SK-N-SH treated with all-trans-retinoic acid at 6 μM for 48 hours (cell line): ENCODE results near the gene DHRS12.

Experiments used
- ATAC-seq: fragments of 200-7000 bp; cut with Tn5 transposase; 3 replicates; pipeline ENCODE4 v1.9.1; 2020; ENCODE audit warnings: mild to moderate bottlenecking, moderate library complexity
- ARNTL ChIP-seq: fragments of 450-650 bp; formaldehyde crosslinking; IDR thresholded peaks from 2 replicates; pipeline ENCODE4 v1.5.0; 2020; ENCODE audit warnings: low read depth, mild to moderate bottlenecking, moderate library complexity, borderline replicate concordance
- BACH2 ChIP-seq: fragments of 250-450 bp; sonication (Bioruptor Pico); IDR thresholded peaks from 2 replicates; pipeline ENCODE4 v1.9.0; 2021; ENCODE audit warnings: mild to moderate bottlenecking, borderline replicate concordance
- CSDC2 ChIP-seq: fragments of 250-450 bp; sonication (Bioruptor Pico); IDR thresholded peaks from 2 replicates; pipeline ENCODE4 v1.5.0; 2020; ENCODE audit warnings: mild to moderate bottlenecking, moderate library complexity
- ESRRG ChIP-seq: fragments of 250-450 bp; sonication (Bioruptor Pico); IDR thresholded peaks from 2 replicates; pipeline ENCODE4 v1.6.1; 2021; ENCODE audit warnings: mild to moderate bottlenecking
- GLIS3 ChIP-seq: fragments of 250-450 bp; sonication (Bioruptor Pico); IDR thresholded peaks from 2 replicates; pipeline ENCODE4 v1.5.0; 2020; ENCODE audit warnings: mild to moderate bottlenecking, moderate library complexity
- ISL1 ChIP-seq: fragments of 250-450 bp; sonication (Bioruptor Pico); IDR thresholded peaks from 2 replicates; pipeline ENCODE4 v2.1.2; 2022; ENCODE audit warnings: mild to moderate bottlenecking, moderate library complexity
- OSR1 ChIP-seq: fragments of 250-450 bp; sonication (Bioruptor Pico); IDR thresholded peaks from 2 replicates; pipeline ENCODE4 v1.8.0; 2022; ENCODE audit warnings: moderate library complexity, mild to moderate bottlenecking, inconsistent platforms
- PPARA ChIP-seq: fragments of 250-450 bp; sonication (Bioruptor Pico); IDR thresholded peaks from 2 replicates; pipeline ENCODE4 v1.5.0; 2020; ENCODE audit warnings: mild to moderate bottlenecking, borderline replicate concordance
- RARB ChIP-seq: fragments of 250-450 bp; sonication (Bioruptor Pico); IDR thresholded peaks from 2 replicates; pipeline ENCODE4 v1.8.0; 2021; ENCODE audit warnings: mild to moderate bottlenecking, moderate library complexity
- SNAI2 ChIP-seq: fragments of 250-450 bp; sonication (Bioruptor Pico); IDR thresholded peaks from 2 replicates; pipeline ENCODE4 v1.5.0; 2020; ENCODE audit warnings: mild to moderate bottlenecking, moderate library complexity
- TCF4 ChIP-seq: fragments of 250-450 bp; sonication (Bioruptor Pico); IDR thresholded peaks from 2 replicates; pipeline ENCODE4 v1.8.0; 2021; ENCODE audit warnings: mild to moderate bottlenecking, moderate library complexity, borderline replicate concordance
- TOX ChIP-seq: fragments of 250-450 bp; sonication (Bioruptor Pico); IDR thresholded peaks from 2 replicates; pipeline ENCODE4 v1.8.0; 2021; ENCODE audit warnings: mild to moderate bottlenecking, moderate library complexity, borderline replicate concordance
- ZC3H10 ChIP-seq: fragments of 250-450 bp; sonication (Bioruptor Pico); IDR thresholded peaks from 2 replicates; pipeline ENCODE4 v1.5.1; 2021; ENCODE audit warnings: mild to moderate bottlenecking, moderate library complexity
- ZFP3 ChIP-seq: fragments of 250-450 bp; sonication (Bioruptor Pico); IDR thresholded peaks from 2 replicates; pipeline ENCODE4 v1.5.0; 2020; ENCODE audit warnings: mild to moderate bottlenecking, moderate library complexity
- ZFP30 ChIP-seq: fragments of 450-650 bp; formaldehyde crosslinking; IDR thresholded peaks from 2 replicates; pipeline ENCODE4 v1.5.0; 2022; ENCODE audit warnings: mild to moderate bottlenecking, moderate library complexity
- ZNF565 ChIP-seq: fragments of 450-650 bp; formaldehyde crosslinking; conservative IDR thresholded peaks from 2 replicates; pipeline ENCODE4 v1.5.0; 2020; ENCODE audit warnings: low read depth, mild to moderate bottlenecking, moderate library complexity
- ZNF70 ChIP-seq: fragments of 450-650 bp; formaldehyde crosslinking; IDR thresholded peaks from 2 replicates; pipeline ENCODE4 v1.5.0; 2020; ENCODE audit warnings: mild to moderate bottlenecking, moderate library complexity
- ZNF8 ChIP-seq: fragments of 450-650 bp; formaldehyde crosslinking; IDR thresholded peaks from 2 replicates; pipeline ENCODE4 v1.5.0; 2020; ENCODE audit warnings: mild to moderate bottlenecking, moderate library complexity
- TF ChIP-seq, protein P1 (sequence below): fragments of 250-450 bp; sonication (Bioruptor Pico); IDR thresholded peaks from 2 replicates; pipeline ENCODE4 v1.5.1; 2020; ENCODE audit warnings: low read depth, mild to moderate bottlenecking, moderate library complexity
- TF ChIP-seq, protein P2 (sequence below): fragments of 250-450 bp; sonication (Bioruptor Pico); IDR thresholded peaks from 2 replicates; pipeline ENCODE4 v1.5.1; 2021; ENCODE audit warnings: mild to moderate bottlenecking, moderate library complexity
- TF ChIP-seq, protein P3 (sequence below): fragments of 250-450 bp; sonication (Bioruptor Pico); IDR thresholded peaks from 2 replicates; pipeline ENCODE4 v1.8.0; 2020; ENCODE audit warnings: mild to moderate bottlenecking, moderate library complexity, borderline replicate concordance

The DHRS12 gene

DNA sequence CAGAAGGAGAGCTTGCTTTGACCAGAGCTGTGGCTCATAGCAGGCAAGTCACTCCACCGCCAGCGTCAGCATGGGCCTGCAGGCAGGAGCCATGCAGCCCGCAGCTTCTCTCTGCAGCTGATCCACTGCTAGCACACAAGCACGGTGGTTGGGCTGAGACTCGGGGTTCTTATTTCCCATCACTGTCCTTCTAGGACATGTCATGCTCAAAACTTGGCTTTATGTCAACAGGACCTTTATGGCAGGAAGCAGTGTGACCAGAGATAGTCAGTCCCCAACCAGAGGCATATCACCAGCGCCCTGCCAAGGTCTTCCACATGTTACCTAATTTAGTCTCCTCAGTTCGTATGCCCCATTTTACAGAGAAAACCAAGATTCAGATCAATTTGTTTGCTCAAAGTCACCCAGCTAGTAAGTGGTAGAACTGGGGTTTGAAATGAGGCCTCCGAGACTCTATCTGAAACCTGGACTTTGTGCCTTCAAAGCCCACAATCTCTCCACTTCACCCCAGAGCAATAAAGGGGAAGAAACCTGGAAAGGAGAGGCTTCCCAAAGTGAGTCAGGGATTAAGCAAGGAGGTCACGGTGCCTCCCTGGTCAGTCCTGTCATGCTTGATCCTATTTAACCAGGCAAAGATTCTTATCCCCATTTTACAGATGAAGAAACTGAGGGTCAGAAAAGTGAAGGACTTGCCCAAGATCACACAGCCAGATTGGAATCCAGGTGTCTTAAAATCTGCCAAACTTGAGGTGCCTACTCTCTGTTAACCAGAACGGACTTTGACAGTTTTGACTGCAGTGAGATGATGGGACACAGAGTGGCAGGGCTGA, 36.0 kb upstream of the DHRS12 start:
- no peak for TF ChIP-seq GLIS3
- no peak for TF ChIP-seq BACH2 (CRISPR knock-in tag)
- no peak for TF ChIP-seq ZNF565
- no peak for TF ChIP-seq TCF4 (CRISPR knock-in tag)
- no peak for TF ChIP-seq CSDC2 (CRISPR knock-in tag)
- no peak for TF ChIP-seq ZNF70
- TF ChIP-seq ZFP3 (CRISPR knock-in tag), result no peak
- TF ChIP-seq, protein P1, sequence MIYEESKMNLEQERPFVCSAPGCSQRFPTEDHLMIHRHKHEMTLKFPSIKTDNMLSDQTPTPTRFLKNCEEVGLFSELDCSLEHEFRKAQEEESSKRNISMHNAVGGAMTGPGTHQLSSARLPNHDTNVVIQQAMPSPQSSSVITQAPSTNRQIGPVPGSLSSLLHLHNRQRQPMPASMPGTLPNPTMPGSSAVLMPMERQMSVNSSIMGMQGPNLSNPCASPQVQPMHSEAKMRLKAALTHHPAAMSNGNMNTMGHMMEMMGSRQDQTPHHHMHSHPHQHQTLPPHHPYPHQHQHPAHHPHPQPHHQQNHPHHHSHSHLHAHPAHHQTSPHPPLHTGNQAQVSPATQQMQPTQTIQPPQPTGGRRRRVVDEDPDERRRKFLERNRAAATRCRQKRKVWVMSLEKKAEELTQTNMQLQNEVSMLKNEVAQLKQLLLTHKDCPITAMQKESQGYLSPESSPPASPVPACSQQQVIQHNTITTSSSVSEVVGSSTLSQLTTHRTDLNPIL, result no peak
- TF ChIP-seq, protein P2, sequence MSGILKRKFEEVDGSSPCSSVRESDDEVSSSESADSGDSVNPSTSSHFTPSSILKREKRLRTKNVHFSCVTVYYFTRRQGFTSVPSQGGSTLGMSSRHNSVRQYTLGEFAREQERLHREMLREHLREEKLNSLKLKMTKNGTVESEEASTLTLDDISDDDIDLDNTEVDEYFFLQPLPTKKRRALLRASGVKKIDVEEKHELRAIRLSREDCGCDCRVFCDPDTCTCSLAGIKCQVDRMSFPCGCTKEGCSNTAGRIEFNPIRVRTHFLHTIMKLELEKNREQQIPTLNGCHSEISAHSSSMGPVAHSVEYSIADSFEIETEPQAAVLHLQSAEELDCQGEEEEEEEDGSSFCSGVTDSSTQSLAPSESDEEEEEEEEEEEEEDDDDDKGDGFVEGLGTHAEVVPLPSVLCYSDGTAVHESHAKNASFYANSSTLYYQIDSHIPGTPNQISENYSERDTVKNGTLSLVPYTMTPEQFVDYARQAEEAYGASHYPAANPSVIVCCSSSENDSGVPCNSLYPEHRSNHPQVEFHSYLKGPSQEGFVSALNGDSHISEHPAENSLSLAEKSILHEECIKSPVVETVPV (CRISPR knock-in tag), result no peak
- TF ChIP-seq, protein P3, sequence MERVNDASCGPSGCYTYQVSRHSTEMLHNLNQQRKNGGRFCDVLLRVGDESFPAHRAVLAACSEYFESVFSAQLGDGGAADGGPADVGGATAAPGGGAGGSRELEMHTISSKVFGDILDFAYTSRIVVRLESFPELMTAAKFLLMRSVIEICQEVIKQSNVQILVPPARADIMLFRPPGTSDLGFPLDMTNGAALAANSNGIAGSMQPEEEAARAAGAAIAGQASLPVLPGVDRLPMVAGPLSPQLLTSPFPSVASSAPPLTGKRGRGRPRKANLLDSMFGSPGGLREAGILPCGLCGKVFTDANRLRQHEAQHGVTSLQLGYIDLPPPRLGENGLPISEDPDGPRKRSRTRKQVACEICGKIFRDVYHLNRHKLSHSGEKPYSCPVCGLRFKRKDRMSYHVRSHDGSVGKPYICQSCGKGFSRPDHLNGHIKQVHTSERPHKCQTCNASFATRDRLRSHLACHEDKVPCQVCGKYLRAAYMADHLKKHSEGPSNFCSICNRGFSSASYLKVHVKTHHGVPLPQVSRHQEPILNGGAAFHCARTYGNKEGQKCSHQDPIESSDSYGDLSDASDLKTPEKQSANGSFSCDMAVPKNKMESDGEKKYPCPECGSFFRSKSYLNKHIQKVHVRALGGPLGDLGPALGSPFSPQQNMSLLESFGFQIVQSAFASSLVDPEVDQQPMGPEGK (CRISPR knock-in tag), result no peak
- no peak for TF ChIP-seq TOX (CRISPR knock-in tag)
- TF ChIP-seq RARB (CRISPR knock-in tag), result no peak
- TF ChIP-seq PPARA, result no peak
- no peak for TF ChIP-seq OSR1
- no peak for TF ChIP-seq ZNF8 (CRISPR knock-in tag)
- no peak for TF ChIP-seq ISL1
- TF ChIP-seq SNAI2, result no peak
- ATAC-seq, result no peak

DNA sequence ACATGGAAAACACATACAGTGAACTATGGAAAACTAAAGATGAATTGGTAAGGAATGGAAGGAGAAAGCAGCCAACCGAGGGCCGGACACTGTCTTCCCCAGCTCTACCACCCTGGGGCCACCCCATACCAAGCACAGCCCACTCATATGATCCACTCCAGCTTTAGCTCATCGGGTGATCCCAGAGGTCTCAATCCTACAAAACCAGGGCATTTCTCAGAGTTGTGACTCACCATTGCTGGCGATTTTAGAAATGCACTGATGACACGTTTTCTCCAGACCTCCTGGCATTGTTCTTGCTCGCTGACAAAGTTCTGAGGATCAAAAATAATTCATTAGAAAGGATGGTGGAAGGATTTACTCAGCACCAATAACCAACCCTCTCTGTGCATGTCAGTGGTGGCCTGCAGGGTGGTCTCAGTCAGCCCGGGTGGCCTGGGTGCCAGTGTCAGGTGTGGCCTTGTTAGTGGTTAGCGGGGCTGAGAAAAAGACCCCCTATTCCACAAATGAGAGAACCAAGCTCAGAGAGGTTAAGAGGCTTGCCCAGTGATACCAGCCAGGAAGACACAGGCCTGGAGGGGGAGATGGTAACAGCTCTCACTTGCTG, 34.4 kb upstream of the DHRS12 start:
- TF ChIP-seq ZNF8 (CRISPR knock-in tag) (no peak), ISL1 (no peak), BACH2 (CRISPR knock-in tag) (no peak), ZC3H10 (CRISPR knock-in tag) (no peak), ZFP3 (CRISPR knock-in tag) (no peak), TCF4 (CRISPR knock-in tag) (no peak), SNAI2 (no peak), ZNF70 (no peak), ARNTL (CRISPR knock-in tag) (no peak), PPARA (no peak)
- TF ChIP-seq, protein P1, result no peak
- TF ChIP-seq, all 23 proteins: peak for 0
- ATAC-seq, result peak; percentile 36; the same call in 2 of the 3 replicates

DNA sequence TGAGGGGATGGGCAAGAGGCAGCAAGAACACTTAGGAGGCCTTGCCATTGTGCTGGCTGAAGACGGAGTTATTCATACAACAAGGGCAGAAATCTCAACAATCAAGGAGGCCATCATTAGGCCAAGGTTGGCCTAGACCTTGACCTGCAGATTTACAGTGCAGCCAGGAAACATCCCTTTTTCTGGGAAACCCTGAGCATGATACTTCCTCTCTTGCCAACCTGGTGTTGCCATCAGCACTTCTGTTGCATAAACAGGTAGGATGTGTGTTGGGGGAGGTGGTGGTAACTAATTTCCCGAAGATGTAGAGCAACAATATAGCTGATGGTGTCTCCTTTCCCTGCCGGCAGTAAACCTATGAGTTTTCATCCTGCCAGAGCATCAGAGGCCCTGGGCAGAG, 33.1 kb upstream of the DHRS12 start:
- ATAC-seq, result no peak
- TF ChIP-seq ARNTL (CRISPR knock-in tag), result no peak
- no peak for TF ChIP-seq TCF4 (CRISPR knock-in tag)

DNA sequence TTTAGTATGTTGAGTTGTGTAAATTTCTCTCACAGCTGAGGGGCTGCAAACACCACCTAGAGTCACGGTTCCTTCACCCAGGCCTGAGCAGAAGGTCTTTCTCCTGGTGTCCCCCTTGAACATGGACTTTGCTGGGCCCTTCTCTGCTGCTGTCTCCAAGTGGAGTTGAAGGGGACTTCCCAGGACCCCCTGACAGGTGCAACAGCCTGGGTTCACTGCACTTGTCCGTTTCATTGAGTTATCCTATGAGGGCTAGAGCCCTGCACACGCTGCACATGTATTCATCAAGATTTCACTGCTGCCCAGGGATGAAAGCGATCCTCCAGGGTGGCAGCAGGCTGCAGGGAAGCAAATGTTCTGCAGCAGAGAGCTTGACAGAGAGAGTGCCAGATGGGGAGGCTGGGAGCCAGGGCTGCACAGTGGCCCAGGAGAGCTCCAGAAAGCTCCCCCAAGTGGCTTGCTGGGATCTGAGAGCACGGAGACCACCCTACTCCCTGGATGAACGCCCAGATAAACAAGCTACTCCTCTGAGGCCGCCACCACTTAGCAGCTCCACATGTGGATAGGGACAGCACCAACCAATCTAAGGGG, 30.7 kb upstream of the DHRS12 start:
- TF ChIP-seq, protein P1, result no peak
- TF ChIP-seq, protein P3 (CRISPR knock-in tag), result no peak
- TF ChIP-seq ZFP30 (CRISPR knock-in tag), result no peak
- TF ChIP-seq ESRRG (CRISPR knock-in tag), result no peak
- no peak; the same call in 2 of the 3 replicates for ATAC-seq
